ENCODE measurements around the gene SLC2A4RG. TPM values are rescaled to one million over a fixed set of nuclear protein-coding genes. Genes with fewer than 3 reads are reported as not detected.

SLC2A4RG gene
- total and polyA plus RNA-seq, 2 donors (not counting 3 experiments of a cell fraction or from before 2014, with no cell fraction given), result 41.7 to 69.4 TPM

DNA sequence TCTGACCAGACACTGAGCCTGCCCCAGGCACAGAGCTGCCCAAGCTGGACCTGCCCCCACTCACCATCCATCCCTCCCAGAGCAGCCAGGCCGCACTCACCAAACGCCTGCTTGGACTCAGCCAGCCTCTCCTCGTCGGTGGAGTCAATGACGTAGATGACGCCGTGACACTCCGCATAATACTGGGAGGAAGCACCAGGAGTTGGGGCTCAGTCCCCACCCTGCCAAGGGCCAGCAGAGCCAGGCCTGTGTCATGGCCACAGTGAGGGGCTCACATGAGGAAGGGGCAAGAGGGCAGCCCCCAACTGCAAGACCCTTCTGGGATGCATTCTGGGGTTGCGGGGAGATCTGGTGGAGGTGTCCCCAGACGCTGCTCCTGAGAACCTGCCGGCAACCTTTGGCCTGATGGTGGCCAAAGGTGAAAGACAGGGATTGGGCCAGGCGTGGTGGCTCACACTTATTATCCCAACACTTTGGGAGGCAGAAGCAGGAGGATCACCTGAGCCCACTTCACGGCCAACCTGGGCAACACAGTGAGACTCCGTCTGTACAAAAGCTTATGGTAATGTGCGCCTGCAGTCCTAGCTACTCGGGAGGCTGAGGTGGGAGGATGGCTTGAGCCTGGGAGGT is 37.4 kb upstream of the SLC2A4RG start:
- CTCF ChIA-PET, result no interaction called here
- Histone ChIP-seq H3K27me3 (ENCODE audit: control insufficient read depth in 2 of 2, insufficient read depth in 2 of 2, low read length in 2 of 2) (no peaks in the 10 kb centered on the region), H3K9ac (replicated peaks; ENCODE audit: extremely low read depth, insufficient read depth, low read length) (no peak overlapping the region), H3K4me3 (replicated peaks in 1 of 3; ENCODE audit: insufficient read depth in 1 of 3, low read depth in 1 of 3, low read length in 3 of 3) (no peak overlapping the region), H3K4me2 (ENCODE audit: insufficient read depth, low read length) (no peak overlapping the region), H3K36me3 (ENCODE audit: control insufficient read depth in 2 of 2, extremely low read depth in 1 of 2, insufficient read depth in 2 of 2, low read length in 2 of 2) (peaks cover 8 to 17% of the 10 kb centered on the region in 2 experiments), H3K9me3 (replicated peaks; ENCODE audit: control insufficient read depth, insufficient read depth, low read length) (no peaks in the 10 kb centered on the region), H3K9me1 (replicated peaks; ENCODE audit: control insufficient read depth, extremely low read depth, insufficient read depth, low read length) (no peaks in the 10 kb centered on the region), H2AFZ (ENCODE audit: low read depth, low read length) (no peak overlapping the region), H3K79me2 (ENCODE audit: control insufficient read depth, insufficient read depth, low read length) (peaks cover 16% of the 10 kb centered on the region), H3K27ac (ENCODE audit: insufficient read depth, low read depth, low read length) (no peak overlapping the region), H3K4me1 (ENCODE audit: control insufficient read depth, extremely low read depth, insufficient read depth, low read length) (peaks cover 31% of the 10 kb centered on the region), H4K20me1 (replicated peaks; ENCODE audit: control insufficient read depth, extremely low read depth, insufficient read depth, low read length) (no peaks in the 10 kb centered on the region)
- DNase-seq (ENCODE audit: low read depth, low spot score) (no peak), FAIRE-seq (no peak)
- dilution Hi-C loops (cut with MboI; ENCODE audit: extremely low pct_ligation_motif_present, low sequenced_read_pairs), result no loop called here
- POLR2A ChIA-PET, result interaction anchor here (0.6 kb wide), 1 partner anchor 12 kb away, joined by 3 read pairs; no protein-coding TSS in a partner anchor
- no TSS peak for BruUV-seq (replicated peaks)
- intact Hi-C loops (cut with micrococcal nuclease), result no loop called here
- TF ChIP-seq JUN (IDR thresholded peaks at IDR 0.05; ENCODE audit: borderline replicate concordance, insufficient read depth, insufficient read length, low read depth) (no peak), POLR2AphosphoS5 (IDR thresholded peaks at IDR 0.05; ENCODE audit: insufficient read depth, low read depth, low read length) (no peak), POLR2A (IDR thresholded peaks at IDR 0.05; ENCODE audit: low read depth, low read length) (no peak), FOS (IDR thresholded peaks at IDR 0.05; ENCODE audit: borderline replicate concordance, insufficient read depth, low read length) (no peak), GATA2 (IDR thresholded peaks at IDR 0.05; ENCODE audit: insufficient read depth, insufficient read length, low read depth, low read length) (no peak), MYC (IDR thresholded peaks at IDR 0.05; ENCODE audit: low read depth, low read length) (no peak)
- TF ChIP-seq, protein P1, sequence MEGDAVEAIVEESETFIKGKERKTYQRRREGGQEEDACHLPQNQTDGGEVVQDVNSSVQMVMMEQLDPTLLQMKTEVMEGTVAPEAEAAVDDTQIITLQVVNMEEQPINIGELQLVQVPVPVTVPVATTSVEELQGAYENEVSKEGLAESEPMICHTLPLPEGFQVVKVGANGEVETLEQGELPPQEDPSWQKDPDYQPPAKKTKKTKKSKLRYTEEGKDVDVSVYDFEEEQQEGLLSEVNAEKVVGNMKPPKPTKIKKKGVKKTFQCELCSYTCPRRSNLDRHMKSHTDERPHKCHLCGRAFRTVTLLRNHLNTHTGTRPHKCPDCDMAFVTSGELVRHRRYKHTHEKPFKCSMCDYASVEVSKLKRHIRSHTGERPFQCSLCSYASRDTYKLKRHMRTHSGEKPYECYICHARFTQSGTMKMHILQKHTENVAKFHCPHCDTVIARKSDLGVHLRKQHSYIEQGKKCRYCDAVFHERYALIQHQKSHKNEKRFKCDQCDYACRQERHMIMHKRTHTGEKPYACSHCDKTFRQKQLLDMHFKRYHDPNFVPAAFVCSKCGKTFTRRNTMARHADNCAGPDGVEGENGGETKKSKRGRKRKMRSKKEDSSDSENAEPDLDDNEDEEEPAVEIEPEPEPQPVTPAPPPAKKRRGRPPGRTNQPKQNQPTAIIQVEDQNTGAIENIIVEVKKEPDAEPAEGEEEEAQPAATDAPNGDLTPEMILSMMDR (IDR thresholded peaks at IDR 0.05; ENCODE audit: extremely low read depth in 1 of 2, insufficient read depth in 1 of 2, low read depth in 1 of 2, low read length in 2 of 2), result no peak
